ENCODE measurements around the gene PREX1. TPM values are rescaled to one million over a fixed set of nuclear protein-coding genes. Genes with fewer than 3 reads are reported as not detected.

PREX1 gene
- total and polyA plus RNA-seq, 4 donors = 29.5 to 121 (median 69.3) TPM

GRCh38 chr20:48578397-48579098 lies 249.3 kb downstream of the PREX1 start:
- Histone ChIP-seq H3K9me3 (ENCODE audit: control insufficient read depth in 4 of 4, insufficient read depth in 3 of 4, low read length in 3 of 4) (no peaks in the 10 kb centered on the region), H3K27ac (ENCODE audit: low read depth in 1 of 2, low read length in 1 of 2) (no peak overlapping the region), H3K4me1 (ENCODE audit: control insufficient read depth in 5 of 5, insufficient read depth in 5 of 5, low read length in 5 of 5) (no peaks in the 10 kb centered on the region), H3K9ac (ENCODE audit: insufficient read depth in 1 of 2, low read length in 2 of 2) (no peak overlapping the region), H3K4me3 (no peak overlapping the region), H3K27me3 (ENCODE audit: control insufficient read depth in 3 of 3, insufficient read depth in 3 of 3, low read length in 2 of 3) (peaks cover 0 to 3% (median 2%) of the 10 kb centered on the region in 3 donors), H3K36me3 (ENCODE audit: control insufficient read depth in 4 of 4, insufficient read depth in 4 of 4, low read length in 4 of 4) (no peaks in the 10 kb centered on the region)
- ATAC-seq (ENCODE audit: insufficient read depth, low FRiP score) (no peak), DNase-seq (no peak)
- TF ChIP-seq, protein P1, sequence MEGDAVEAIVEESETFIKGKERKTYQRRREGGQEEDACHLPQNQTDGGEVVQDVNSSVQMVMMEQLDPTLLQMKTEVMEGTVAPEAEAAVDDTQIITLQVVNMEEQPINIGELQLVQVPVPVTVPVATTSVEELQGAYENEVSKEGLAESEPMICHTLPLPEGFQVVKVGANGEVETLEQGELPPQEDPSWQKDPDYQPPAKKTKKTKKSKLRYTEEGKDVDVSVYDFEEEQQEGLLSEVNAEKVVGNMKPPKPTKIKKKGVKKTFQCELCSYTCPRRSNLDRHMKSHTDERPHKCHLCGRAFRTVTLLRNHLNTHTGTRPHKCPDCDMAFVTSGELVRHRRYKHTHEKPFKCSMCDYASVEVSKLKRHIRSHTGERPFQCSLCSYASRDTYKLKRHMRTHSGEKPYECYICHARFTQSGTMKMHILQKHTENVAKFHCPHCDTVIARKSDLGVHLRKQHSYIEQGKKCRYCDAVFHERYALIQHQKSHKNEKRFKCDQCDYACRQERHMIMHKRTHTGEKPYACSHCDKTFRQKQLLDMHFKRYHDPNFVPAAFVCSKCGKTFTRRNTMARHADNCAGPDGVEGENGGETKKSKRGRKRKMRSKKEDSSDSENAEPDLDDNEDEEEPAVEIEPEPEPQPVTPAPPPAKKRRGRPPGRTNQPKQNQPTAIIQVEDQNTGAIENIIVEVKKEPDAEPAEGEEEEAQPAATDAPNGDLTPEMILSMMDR (IDR thresholded peaks at IDR 0.05; ENCODE audit: control extremely low read depth, extremely low read depth) = no peak
- WGBS, 2 donors = 85 to 86% methylated on average over 11 of the region's 11 CpGs

- no peak for DNase-seq
- TF ChIP-seq, protein P1 (IDR thresholded peaks at IDR 0.05; ENCODE audit: control extremely low read depth, extremely low read depth) = no peak
Measured at GRCh38 chr20:48577557-48577956, 250.2 kb downstream of the PREX1 start.

DNA sequence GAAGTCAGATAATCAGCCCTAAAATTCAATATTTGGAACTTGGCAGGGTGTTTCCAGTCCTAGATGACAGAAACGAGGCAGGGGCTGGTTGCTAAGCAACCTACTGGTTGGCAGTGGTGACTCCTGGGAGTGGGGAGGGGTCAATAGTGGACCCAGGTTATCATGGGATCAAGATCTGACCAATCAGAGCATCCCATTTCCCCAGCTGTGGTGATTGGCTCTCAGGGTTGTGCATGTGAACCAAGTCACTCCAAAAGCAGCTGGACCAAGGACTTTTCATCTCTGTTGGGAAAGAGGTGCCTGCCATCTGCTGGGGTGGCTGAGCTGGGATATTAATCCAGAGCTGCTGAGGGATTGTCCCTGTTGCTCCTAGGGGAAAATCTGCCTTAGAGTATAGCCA lies 253.4 kb downstream of the PREX1 start:
- WGBS, 2 donors = 4 to 11% methylated on average over 1 of the region's 1 CpG
- H3K27me3 ChIP-seq (ENCODE audit: control insufficient read depth in 3 of 3, insufficient read depth in 3 of 3, low read length in 2 of 3) = no peaks in the 10 kb centered on the region
- no peak overlapping the region for H3K4me3 ChIP-seq
- peaks cover 0 to 1% (median 0%) of the 10 kb centered on the region in 5 donors for H3K4me1 ChIP-seq (ENCODE audit: control insufficient read depth in 5 of 5, insufficient read depth in 5 of 5, low read length in 5 of 5)
- no peak for ATAC-seq (ENCODE audit: insufficient read depth, low FRiP score)
- H3K36me3 ChIP-seq (ENCODE audit: control insufficient read depth in 4 of 4, insufficient read depth in 4 of 4, low read length in 4 of 4) = no peaks in the 10 kb centered on the region
- peak in 2 of 3 donors; percentile 2 to 15 for DNase-seq
- no peak overlapping the region for H3K27ac ChIP-seq (ENCODE audit: low read depth in 1 of 2, low read length in 1 of 2)
- TF ChIP-seq, protein P1 (IDR thresholded peaks at IDR 0.05; ENCODE audit: control extremely low read depth, extremely low read depth) = no peak
- no peaks in the 10 kb centered on the region for H3K9me3 ChIP-seq (ENCODE audit: control insufficient read depth in 4 of 4, insufficient read depth in 3 of 4, low read length in 3 of 4)
- no peak overlapping the region for H3K9ac ChIP-seq (ENCODE audit: insufficient read depth in 1 of 2, low read length in 2 of 2)

More at GRCh38 chr20:48577557-48577956, 250.2 kb downstream of the PREX1 start:
- peaks cover 0 to 3% (median 0%) of the 10 kb centered on the region in 3 donors for H3K27me3 ChIP-seq (ENCODE audit: control insufficient read depth in 3 of 3, insufficient read depth in 3 of 3, low read length in 2 of 3)
- H3K9me3 ChIP-seq (ENCODE audit: control insufficient read depth in 4 of 4, insufficient read depth in 3 of 4, low read length in 3 of 4) = no peaks in the 10 kb centered on the region
- H3K27ac ChIP-seq (ENCODE audit: low read depth in 1 of 2, low read length in 1 of 2) = no peak overlapping the region
- ATAC-seq (ENCODE audit: insufficient read depth, low FRiP score) = no peak
- H3K4me3 ChIP-seq = no peak overlapping the region
- H3K4me1 ChIP-seq (ENCODE audit: control insufficient read depth in 5 of 5, insufficient read depth in 5 of 5, low read length in 5 of 5) = no peaks in the 10 kb centered on the region
- H3K9ac ChIP-seq (ENCODE audit: insufficient read depth in 1 of 2, low read length in 2 of 2) = no peak overlapping the region
- WGBS, 2 donors = 78 to 84% methylated on average over 11 of the region's 11 CpGs
- no peaks in the 10 kb centered on the region for H3K36me3 ChIP-seq (ENCODE audit: control insufficient read depth in 4 of 4, insufficient read depth in 4 of 4, low read length in 4 of 4)

Other genes starting within 250 kb of the PREX1 start
- 10 to 100 TPM; 29.1 to 35.1 TPM for gene ARFGEF2, start 93.7 kb upstream of the PREX1 start, total RNA-seq
- 10 to 100 TPM in 1 of 2 donors, 1 to 10 TPM in 1; 7.4 to 11.2 TPM for gene ARFGEF2, start 93.7 kb upstream of the PREX1 start, polyA plus RNA-seq
- gene CSE1L, start 218.3 kb upstream of the PREX1 start, total RNA-seq = 10 to 100 TPM; 34.6 to 47.0 TPM
- gene CSE1L, start 218.3 kb upstream of the PREX1 start, polyA plus RNA-seq = 10 to 100 TPM; 23.9 to 26.4 TPM

Data from lung (tissue), 12 donors.